Measurements from ENCODE around the gene PPP2R2D.

GRCh38 chr10:131869344-131869743 lies 31.5 kb upstream of the PPP2R2D start:
- TF ChIP-seq YY1 (IDR thresholded peaks at IDR 0.05; ENCODE audit: low read depth) = no peak
- TF ChIP-seq USF1 (IDR thresholded peaks at IDR 0.05; ENCODE audit: borderline replicate concordance, low read depth) = no peak
- TF ChIP-seq ELF1 (IDR thresholded peaks at IDR 0.05) = no peak
- no peak for TF ChIP-seq EZH2phosphoT487 (IDR thresholded peaks at IDR 0.05; ENCODE audit: borderline replicate concordance, low read depth)
- TF ChIP-seq FOSL2 (IDR thresholded peaks at IDR 0.05; ENCODE audit: borderline replicate concordance, low read depth) = no peak
- no peak for TF ChIP-seq CTCF (IDR thresholded peaks at IDR 0.05)
- TF ChIP-seq POLR2AphosphoS5 (IDR thresholded peaks at IDR 0.05; ENCODE audit: low read depth, low read length) = no peak
- no peak for TF ChIP-seq FOXM1 (IDR thresholded peaks at IDR 0.05; ENCODE audit: low read depth)
- no peak for TF ChIP-seq MXI1 (IDR thresholded peaks at IDR 0.05; ENCODE audit: low read depth, low read length)
- no peak for TF ChIP-seq SMC3 (IDR thresholded peaks at IDR 0.05; ENCODE audit: low read depth, low read length)
- no peak for TF ChIP-seq CHD2 (IDR thresholded peaks at IDR 0.05; ENCODE audit: low read length, partially characterized antibody)
- no peak for TF ChIP-seq TAF1 (IDR thresholded peaks at IDR 0.05; ENCODE audit: borderline replicate concordance, low read depth, low read length)
- no peak for TF ChIP-seq SIN3A (IDR thresholded peaks at IDR 0.05; ENCODE audit: borderline replicate concordance, low read depth, low read length)

Data from SK-N-SH (cell line).